DOHH2 (cell line): ENCODE data around the gene EFCAB3.

Source experiments
- CTCF ChIP-seq: fragments of 200-600 bp; sonication (generic); IDR thresholded peaks from one replicate; pipeline ENCODE4 v1.5.1; 2014; ENCODE audit warnings: antibody characterized with exemption, mild to moderate bottlenecking, low read depth, low read length; ENCODE audit not compliant: poor library complexity, severe bottlenecking
- EZH2phosphoT487 ChIP-seq: fragments of 200-600 bp; sonication (generic); IDR thresholded peaks from 2 replicates; pipeline ENCODE4 v1.6.1; 2017; ENCODE audit warnings: borderline replicate concordance, mild to moderate bottlenecking, antibody characterized with exemption, low read length, moderate library complexity, mixed read lengths

- TF ChIP-seq CTCF (no peak), EZH2phosphoT487 (no peak)
Measured at GRCh38 chr17:62388856-62389255, 8.5 kb downstream of the EFCAB3 start.
